Lower lobe of right lung (tissue), 2 donors: Measurements from ENCODE around the gene EXOC4. TPM values are rescaled to one million over a fixed set of nuclear protein-coding genes. Genes with fewer than 3 reads are reported as not detected.

Experiments used
- ATAC-seq, 2 donors: fragments of 200-7000 bp; cut with Tn5 transposase; one replicate each; pipeline ENCODE4 v1.9.1; 2020 to 2022; ENCODE audit warnings: mild to moderate bottlenecking in 2 of 2, moderate library complexity in 2 of 2
- DNase-seq: peaks from one replicate; pipeline ENCODE4 v3.0.0-alpha.2; 2020
- H3K27ac ChIP-seq: fragments of 200-600 bp; one replicate; pipeline ENCODE4 v1.8.0; 2022
- H3K27me3 ChIP-seq: fragments of 200-600 bp; one replicate; pipeline ENCODE4 v1.8.0; 2022; ENCODE audit warnings: low read depth
- H3K36me3 ChIP-seq: fragments of 200-600 bp; one replicate; pipeline ENCODE4 v1.8.0; 2022; ENCODE audit warnings: mild to moderate bottlenecking
- H3K4me1 ChIP-seq: fragments of 200-600 bp; one replicate; pipeline ENCODE4 v1.8.0; 2022
- H3K4me3 ChIP-seq: fragments of 200-600 bp; one replicate; pipeline ENCODE4 v1.8.0; 2022; ENCODE audit warnings: mild to moderate bottlenecking
- H3K9me3 ChIP-seq: fragments of 200-600 bp; one replicate; pipeline ENCODE4 v1.8.0; 2022
- CTCF ChIP-seq: fragments of 200-600 bp; IDR thresholded peaks from one replicate; pipeline ENCODE4 v1.8.0; 2022; ENCODE audit warnings: antibody characterized with exemption, mild to moderate bottlenecking
- intact Hi-C: fragments of 100-400 bp; cut with DNase I; formaldehyde crosslinking; loops from one replicate; pipeline ENCODE4 v1.11.0; 2022
- total RNA-seq: library from RNA; stranded (reverse); fragmentation: NEBNext Ultra II Directional; extraction: Animal tissue kit (Norgen Biotek cat#: 25700); gene quantifications from one replicate; pipeline ENCODE4 v1.2.1, GENCODE V29; 2021
- donor health status: DM: no; HTN: yes; CAD: no; lungs with severe emphysema.

The EXOC4 gene
- total RNA-seq, 1 donor from 2014 or later = 80.2 TPM

- DNase-seq = no peak
- H3K9me3 ChIP-seq = no peaks in the 10 kb centered on the region
- no peaks in the 10 kb centered on the region for H3K27me3 ChIP-seq
- H3K36me3 ChIP-seq = peaks cover 14% of the 10 kb centered on the region
- H3K4me3 ChIP-seq = no peak overlapping the region
- no peak for ATAC-seq
- H3K27ac ChIP-seq = no peak overlapping the region
- no peak for TF ChIP-seq CTCF
- intact Hi-C loops = no loop called here
- no peaks in the 10 kb centered on the region for H3K4me1 ChIP-seq
Measured at GRCh38 chr7:133821171-133821570, 568.3 kb downstream of the EXOC4 start.

- Histone ChIP-seq H3K9me3 (no peaks in the 10 kb centered on the region), H3K27me3 (no peaks in the 10 kb centered on the region), H3K4me3 (no peak overlapping the region), H3K36me3 (peaks cover 14% of the 10 kb centered on the region), H3K27ac (no peak overlapping the region), H3K4me1 (no peaks in the 10 kb centered on the region)
- ATAC-seq = no peak
- no peak for DNase-seq
- intact Hi-C loops = no loop called here
- no peak for TF ChIP-seq CTCF
Measured at GRCh38 chr7:133822001-133822641, 569.2 kb downstream of the EXOC4 start.

GRCh38 chr7:133822868-133823552 is 570.1 kb downstream of the EXOC4 start:
- Histone ChIP-seq H3K4me1 (no peaks in the 10 kb centered on the region), H3K27me3 (no peaks in the 10 kb centered on the region), H3K4me3 (no peak overlapping the region), H3K36me3 (peaks cover 9% of the 10 kb centered on the region), H3K9me3 (no peaks in the 10 kb centered on the region), H3K27ac (no peak overlapping the region)
- TF ChIP-seq CTCF = no peak
- ATAC-seq (no peak), DNase-seq (no peak)
- intact Hi-C loops = no loop called here

- H3K9me3 ChIP-seq = no peaks in the 10 kb centered on the region
- H3K4me3 ChIP-seq = no peak overlapping the region
- H3K4me1 ChIP-seq = no peaks in the 10 kb centered on the region
- no peaks in the 10 kb centered on the region for H3K36me3 ChIP-seq
- ATAC-seq = no peak
- no peaks in the 10 kb centered on the region for H3K27me3 ChIP-seq
- no peak for TF ChIP-seq CTCF
- H3K27ac ChIP-seq = no peak overlapping the region
- intact Hi-C loops = no loop called here
- DNase-seq = no peak
Measured at GRCh38 chr7:133824132-133824531, 571.3 kb downstream of the EXOC4 start.

GRCh38 chr7:133827707-133828623 is 575.1 kb downstream of the EXOC4 start:
- Histone ChIP-seq H3K4me3 (no peak overlapping the region), H3K9me3 (no peaks in the 10 kb centered on the region), H3K27me3 (no peaks in the 10 kb centered on the region), H3K27ac (no peak overlapping the region), H3K4me1 (no peaks in the 10 kb centered on the region), H3K36me3 (no peaks in the 10 kb centered on the region)
- intact Hi-C loops = no loop called here
- DNase-seq = no peak
- no peak for ATAC-seq
- TF ChIP-seq CTCF = no peak
